Measurements from ENCODE around the gene THRA. TPM values are rescaled to one million over a fixed set of nuclear protein-coding genes. Genes with fewer than 3 reads are reported as not detected.

The THRA gene
- total RNA-seq, 1 experiment from 2014 or later: 16.3 TPM

DNA sequence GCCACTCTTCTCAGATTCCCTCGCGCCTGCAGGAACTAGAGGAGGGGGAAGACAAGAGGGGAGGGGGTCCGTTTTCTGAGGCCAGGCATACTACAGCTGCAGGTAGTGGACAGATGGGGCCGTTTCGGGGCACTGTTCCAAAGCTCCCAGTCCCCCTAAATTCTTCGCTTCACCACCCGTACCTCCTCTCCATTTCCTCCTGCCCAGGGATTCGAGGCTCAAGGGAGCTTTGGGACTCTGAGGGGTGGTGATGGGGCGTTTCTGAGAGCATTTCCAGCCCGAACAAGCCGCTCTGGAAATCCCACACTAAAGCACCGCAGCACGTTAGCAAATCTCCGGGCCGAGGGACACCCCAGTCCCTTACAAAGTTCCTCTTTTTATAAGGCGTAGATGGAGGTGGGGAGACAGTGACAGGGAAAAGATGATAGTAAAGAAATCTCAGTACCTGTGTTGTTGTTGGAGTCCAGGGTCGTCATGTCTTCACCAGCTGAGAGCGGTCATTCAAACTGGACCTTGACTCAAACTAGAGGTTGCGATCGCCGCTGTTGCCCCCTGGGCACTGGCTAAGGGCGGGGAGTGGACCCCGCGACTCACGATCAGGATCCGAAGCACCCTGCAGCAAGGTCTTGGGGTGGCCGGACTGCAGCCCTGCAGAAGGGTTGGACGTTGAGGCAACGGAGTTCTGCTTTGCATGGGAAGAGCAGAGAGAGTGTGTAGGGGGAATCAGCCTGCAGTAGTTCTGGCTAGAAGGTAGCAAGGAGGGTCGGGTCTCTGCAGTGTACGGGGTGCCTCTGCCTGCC is 37.1 kb downstream of the THRA start:
- no peak for DNase-seq (ENCODE audit: low read depth)

DNA sequence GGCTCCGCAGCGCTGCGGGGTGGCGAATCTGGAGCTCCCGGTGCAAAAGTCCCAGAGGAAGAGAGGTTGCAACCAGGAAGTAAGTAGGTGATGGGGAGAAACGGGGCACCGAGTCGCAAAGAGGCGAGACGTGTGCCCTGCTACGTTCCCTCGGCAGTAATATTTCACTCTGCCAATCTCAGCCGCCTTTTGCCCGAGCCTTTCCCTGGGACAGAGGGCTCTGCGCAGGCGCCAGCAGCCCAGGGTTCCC is 37.6 kb downstream of the THRA start, which contains the start of gene NR1D1:
Gene NR1D1 (minus strand): TSS at position 171 of the 250 bp plus-strand sequence. CDS start 495 bp downstream, outside the sequence.
- no peak for DNase-seq (ENCODE audit: low read depth)

DNA sequence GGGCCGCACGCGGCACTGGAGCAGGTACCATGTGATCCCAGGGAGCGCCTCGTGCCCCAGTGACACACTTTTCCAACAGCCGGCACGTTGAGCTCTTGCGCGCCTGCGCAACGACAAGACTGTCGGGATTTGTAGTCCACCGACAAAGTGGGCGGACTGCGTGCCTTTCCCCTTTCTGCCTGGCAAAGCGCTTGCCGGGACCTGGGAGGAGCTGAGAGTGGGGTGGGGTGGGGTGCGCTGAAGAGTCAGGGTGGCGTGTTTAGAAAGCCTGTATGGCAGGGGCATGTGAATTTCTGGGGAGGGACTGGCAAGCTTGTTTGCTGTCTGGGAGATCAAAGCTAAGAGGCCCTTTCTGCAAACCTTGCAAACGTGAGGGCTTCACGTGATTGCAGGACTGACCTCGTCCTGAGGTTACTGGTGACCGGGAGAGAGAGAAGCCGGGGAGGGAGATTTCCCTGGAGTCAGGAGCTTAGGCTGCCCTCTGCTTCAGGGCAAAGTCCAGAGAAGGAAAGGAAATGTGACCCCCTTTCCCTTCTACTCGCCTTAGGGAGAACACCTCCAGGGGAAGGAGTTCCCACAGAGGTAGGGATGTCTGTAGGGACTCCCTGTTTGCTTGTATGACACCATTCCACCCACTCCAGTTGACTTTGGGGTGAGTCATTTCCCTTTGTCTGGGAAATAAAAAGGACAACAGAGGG is 38.1 kb downstream of the THRA start:
- peak; percentile 97 for DNase-seq (ENCODE audit: low read depth)

DNA sequence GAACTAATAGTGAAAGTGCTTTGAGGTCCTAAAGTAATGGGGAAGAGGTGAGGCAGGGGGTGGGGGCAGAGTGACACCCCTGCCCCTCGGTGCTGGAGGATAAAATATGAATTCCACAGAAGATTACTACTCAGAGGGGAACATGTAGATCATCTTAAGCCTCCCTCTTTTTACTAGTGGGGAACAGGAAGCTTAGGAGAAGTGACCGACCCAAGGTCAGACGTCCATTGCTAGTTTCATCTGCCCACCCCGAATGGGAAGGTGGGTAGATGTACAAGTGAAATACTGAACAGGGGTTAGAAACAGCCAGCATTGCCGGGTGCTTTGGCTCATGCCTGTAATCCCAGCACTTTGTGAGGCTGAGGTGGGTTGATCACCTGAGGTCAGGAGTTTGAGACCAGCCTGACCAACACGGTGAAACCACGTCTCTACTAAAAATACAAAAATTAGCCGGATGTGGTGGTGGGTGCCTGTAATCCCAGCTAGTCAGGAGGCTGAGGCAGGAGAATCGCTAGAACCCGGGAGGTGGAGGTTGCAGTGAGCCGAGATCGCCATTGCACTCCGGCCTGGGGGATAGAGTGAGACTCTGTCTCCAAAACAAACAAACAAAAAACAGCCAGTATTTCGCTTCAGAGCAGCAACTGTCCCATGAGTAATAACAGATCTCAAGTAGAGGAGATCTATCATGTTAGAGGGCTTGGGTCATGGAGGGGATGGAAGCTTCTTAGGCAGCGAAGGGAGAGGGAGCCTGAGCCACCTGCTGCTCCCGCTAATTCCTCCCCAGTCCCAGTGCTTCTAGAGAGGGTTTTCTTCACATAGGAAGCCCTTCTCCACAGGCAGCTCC is 38.8 kb downstream of the THRA start:
- no peak for DNase-seq (ENCODE audit: low read depth)

DNA sequence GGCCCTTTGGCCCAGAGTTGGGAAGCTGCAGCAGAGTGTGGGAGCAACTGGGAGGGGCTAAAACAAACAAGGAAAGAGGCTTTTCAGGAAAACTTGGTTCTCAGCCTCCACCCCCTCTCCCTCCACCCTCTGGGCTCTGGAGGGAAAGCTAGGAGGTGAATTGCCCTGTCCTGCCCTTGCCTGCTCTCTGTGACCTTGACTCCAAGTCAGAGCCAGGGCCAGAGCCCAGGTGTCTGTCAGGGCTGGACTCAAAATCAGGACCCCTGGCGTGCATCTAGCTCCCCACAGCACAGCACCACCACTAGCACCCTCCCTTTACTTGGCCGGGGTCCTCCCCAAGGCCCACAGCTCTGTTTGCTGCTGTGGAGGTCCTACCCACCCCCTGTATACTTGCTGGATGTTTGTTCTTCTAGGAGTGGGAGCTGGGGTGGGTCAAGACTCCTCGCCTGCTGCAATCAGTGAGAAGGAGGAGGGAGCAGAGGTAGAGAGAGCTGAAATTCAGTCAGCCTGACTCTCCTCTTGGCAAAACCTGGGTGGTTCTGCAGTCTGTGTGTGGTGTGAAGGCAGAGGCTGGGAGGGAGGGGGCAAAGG is 40.4 kb downstream of the THRA start:
- DNase-seq (ENCODE audit: low read depth): no peak

DNA sequence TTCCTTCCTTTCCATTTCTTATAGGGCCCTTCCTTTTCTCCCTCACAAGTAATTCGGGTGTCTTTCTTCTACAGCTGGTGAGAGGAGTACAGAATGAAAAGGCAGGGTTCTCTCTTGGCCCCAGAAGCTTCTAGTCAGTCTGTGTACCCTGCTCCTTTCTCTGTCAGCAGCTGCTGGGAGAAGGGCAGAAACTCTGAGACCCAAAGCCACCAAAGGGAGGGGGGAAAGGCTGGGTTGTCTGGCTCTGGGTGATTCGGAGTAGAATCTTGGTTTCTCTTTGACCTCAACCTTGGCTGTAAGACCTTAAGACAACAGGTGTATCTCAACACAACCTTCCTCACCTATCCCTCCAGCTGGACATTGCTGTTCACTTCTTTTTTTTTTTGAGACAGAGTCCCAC is 40.9 kb downstream of the THRA start:
- DNase-seq (ENCODE audit: low read depth): no peak

DNA sequence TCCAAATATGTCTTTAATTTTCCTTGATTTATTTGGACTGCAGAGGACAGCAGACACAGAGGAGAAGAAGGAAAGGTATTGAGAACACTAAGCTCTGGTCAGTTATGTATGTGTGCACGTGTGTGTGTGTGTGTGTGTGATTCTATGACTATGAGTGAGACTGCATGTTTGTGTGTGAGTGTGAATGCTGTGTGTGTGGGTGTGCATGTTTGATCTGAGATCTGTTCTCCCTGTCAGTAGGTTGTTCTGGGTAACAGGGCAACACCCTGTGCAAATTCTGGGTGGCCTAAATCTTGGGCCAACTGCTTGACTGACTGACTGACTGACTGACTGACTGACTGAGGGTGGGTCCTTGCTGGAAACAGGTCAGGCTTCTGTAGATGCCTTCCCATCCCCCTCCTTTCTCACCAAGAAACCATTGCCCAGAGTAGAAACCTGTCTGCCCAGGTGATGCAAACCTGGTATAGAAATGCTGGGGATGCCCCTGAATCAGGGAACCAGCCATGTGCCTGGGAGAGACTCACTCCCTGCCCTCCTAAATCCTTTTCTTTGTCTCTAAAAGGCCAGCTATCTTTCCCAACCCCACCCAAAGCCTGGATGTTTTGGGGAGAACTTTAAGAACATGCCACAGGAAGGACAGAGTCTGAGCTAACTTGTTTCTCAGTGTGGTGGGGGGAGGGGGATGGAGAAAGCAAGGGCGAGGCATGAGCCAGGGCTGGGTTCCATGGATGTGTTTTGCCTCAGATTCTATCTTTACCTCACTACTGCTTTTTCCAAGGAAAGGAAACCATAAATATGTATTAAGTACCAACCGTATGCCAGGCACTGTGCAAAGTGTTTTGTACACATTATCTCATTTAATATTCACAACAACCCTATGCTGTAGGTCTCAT is 42.1 kb downstream of the THRA start:
- DNase-seq (ENCODE audit: low read depth): no peak

- DNase-seq (ENCODE audit: low read depth): no peak
Measured at GRCh38 chr17:40105861-40106759, 43.3 kb downstream of the THRA start.

GRCh38 chr17:40106760-40107521 is 44.2 kb downstream of the THRA start:
- DNase-seq (ENCODE audit: low read depth): no peak

GRCh38 chr17:40107522-40108174 is 44.9 kb downstream of the THRA start:
- no peak for DNase-seq (ENCODE audit: low read depth)

GRCh38 chr17:40108970-40109824 is 46.4 kb downstream of the THRA start:
- DNase-seq (ENCODE audit: low read depth): no peak

GRCh38 chr17:40110026-40110845 is 47.5 kb downstream of the THRA start:
- no peak for DNase-seq (ENCODE audit: low read depth)

GRCh38 chr17:40111221-40112128 is 48.7 kb downstream of the THRA start:
- DNase-seq (ENCODE audit: low read depth): peak; percentile 95

- no peak for DNase-seq (ENCODE audit: low read depth)
Measured at GRCh38 chr17:40112191-40112711, 49.5 kb downstream of the THRA start.

- DNase-seq (ENCODE audit: low read depth): no peak
Measured at GRCh38 chr17:40112718-40113109, 49.9 kb downstream of the THRA start.
